ENCODE results near the gene MAGEC1. TPM values are rescaled to one million over a fixed set of nuclear protein-coding genes. Genes with fewer than 3 reads are reported as not detected.

Gene MAGEC1
- polyA plus RNA-seq, 1 donor (not counting 4 experiments of a cell fraction or from before 2014, with no cell fraction given): not detected

- no peak for FAIRE-seq
- H3K4me2 ChIP-seq (ENCODE audit: control insufficient read depth, extremely low read depth, insufficient read depth, low read depth, low read length): no peak overlapping the region
- no peaks in the 10 kb centered on the region for H3K27me3 ChIP-seq (ENCODE audit: control insufficient read depth, extremely low read depth, insufficient read depth, low read length)
- H3K4me3 ChIP-seq (ENCODE audit: control insufficient read depth in 2 of 3, extremely low read depth in 1 of 3, insufficient read depth in 2 of 3, low read depth in 1 of 3, low read length in 3 of 3): no peak overlapping the region
- H3K9me1 ChIP-seq (ENCODE audit: control insufficient read depth, extremely low read depth, insufficient read depth, low read length): no peaks in the 10 kb centered on the region
- no peaks in the 10 kb centered on the region for H4K20me1 ChIP-seq (ENCODE audit: control insufficient read depth, extremely low read depth, insufficient read depth, low read length)
- dilution Hi-C loops (cut with MboI; ENCODE audit: extremely low pct_ligation_motif_present, low sequenced_read_pairs): no loop called here
- TF ChIP-seq, protein P1, sequence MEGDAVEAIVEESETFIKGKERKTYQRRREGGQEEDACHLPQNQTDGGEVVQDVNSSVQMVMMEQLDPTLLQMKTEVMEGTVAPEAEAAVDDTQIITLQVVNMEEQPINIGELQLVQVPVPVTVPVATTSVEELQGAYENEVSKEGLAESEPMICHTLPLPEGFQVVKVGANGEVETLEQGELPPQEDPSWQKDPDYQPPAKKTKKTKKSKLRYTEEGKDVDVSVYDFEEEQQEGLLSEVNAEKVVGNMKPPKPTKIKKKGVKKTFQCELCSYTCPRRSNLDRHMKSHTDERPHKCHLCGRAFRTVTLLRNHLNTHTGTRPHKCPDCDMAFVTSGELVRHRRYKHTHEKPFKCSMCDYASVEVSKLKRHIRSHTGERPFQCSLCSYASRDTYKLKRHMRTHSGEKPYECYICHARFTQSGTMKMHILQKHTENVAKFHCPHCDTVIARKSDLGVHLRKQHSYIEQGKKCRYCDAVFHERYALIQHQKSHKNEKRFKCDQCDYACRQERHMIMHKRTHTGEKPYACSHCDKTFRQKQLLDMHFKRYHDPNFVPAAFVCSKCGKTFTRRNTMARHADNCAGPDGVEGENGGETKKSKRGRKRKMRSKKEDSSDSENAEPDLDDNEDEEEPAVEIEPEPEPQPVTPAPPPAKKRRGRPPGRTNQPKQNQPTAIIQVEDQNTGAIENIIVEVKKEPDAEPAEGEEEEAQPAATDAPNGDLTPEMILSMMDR (optimal IDR thresholded peaks at IDR 0.05 in 1 of 3, IDR thresholded peaks at IDR 0.05 in 1 of 3, conservative IDR thresholded peaks at IDR 0.05 in 1 of 3; ENCODE audit: extremely low read depth in 1 of 3, insufficient read depth in 2 of 3, low read length in 3 of 3): no peak
- no peaks in the 10 kb centered on the region for H3K4me1 ChIP-seq (ENCODE audit: control insufficient read depth, extremely low read depth, insufficient read depth, low read length)
- H3K36me3 ChIP-seq (ENCODE audit: control insufficient read depth in 2 of 2, extremely low read depth in 1 of 2, insufficient read depth in 2 of 2, low read length in 2 of 2): no peaks in the 10 kb centered on the region
- no peaks in the 10 kb centered on the region for H3K9me3 ChIP-seq (ENCODE audit: control insufficient read depth, low read depth, low read length)
- no peak overlapping the region for H3K27ac ChIP-seq (ENCODE audit: control insufficient read depth, insufficient read depth, low read length)
- no peaks in the 10 kb centered on the region for H3K79me2 ChIP-seq (ENCODE audit: control insufficient read depth, insufficient read depth, low read length)
- no peak overlapping the region for H2AFZ ChIP-seq (ENCODE audit: control insufficient read depth, low read length)
- no peak for DNase-seq (ENCODE audit: low read depth, low spot score)
- H3K9ac ChIP-seq (ENCODE audit: control insufficient read depth, extremely low read depth, insufficient read depth, low read length): no peak overlapping the region
Observed at GRCh38 chrX:141897690-141898089, 6.0 kb upstream of the MAGEC1 start.

DNA sequence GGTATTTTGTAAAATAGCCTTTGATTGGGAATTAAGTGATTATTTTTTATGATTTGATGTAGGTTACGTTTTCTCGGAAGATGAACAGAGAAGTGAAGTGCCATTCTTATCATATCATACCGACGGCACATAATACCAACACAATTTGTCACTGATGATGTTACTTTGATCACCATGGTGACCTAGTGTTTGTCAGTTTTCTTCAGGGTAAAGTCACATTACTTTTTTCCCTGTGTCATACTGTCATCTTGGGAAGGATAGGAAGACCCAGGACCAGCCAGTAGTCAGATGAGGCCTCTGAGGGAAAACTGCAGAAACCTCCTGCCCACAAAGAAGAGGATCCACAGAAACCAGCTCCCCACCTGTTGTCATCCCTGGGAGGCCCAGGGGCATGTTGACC lies 1.3 kb upstream of the MAGEC1 start:
- H3K79me2 ChIP-seq (ENCODE audit: control insufficient read depth, insufficient read depth, low read length): no peaks in the 10 kb centered on the region
- no peaks in the 10 kb centered on the region for H3K27me3 ChIP-seq (ENCODE audit: control insufficient read depth, extremely low read depth, insufficient read depth, low read length)
- H3K9me1 ChIP-seq (ENCODE audit: control insufficient read depth, extremely low read depth, insufficient read depth, low read length): no peaks in the 10 kb centered on the region
- FAIRE-seq (no peak), DNase-seq (ENCODE audit: low read depth, low spot score) (no peak)
- H3K36me3 ChIP-seq (ENCODE audit: control insufficient read depth in 2 of 2, extremely low read depth in 1 of 2, insufficient read depth in 2 of 2, low read length in 2 of 2): no peaks in the 10 kb centered on the region
- no peak overlapping the region for H3K27ac ChIP-seq (ENCODE audit: control insufficient read depth, insufficient read depth, low read length)
- TF ChIP-seq EZH2 (IDR thresholded peaks at IDR 0.05; ENCODE audit: low read length): no peak
- TF ChIP-seq, protein P1 (optimal IDR thresholded peaks at IDR 0.05 in 1 of 3, IDR thresholded peaks at IDR 0.05 in 1 of 3, conservative IDR thresholded peaks at IDR 0.05 in 1 of 3; ENCODE audit: extremely low read depth in 1 of 3, insufficient read depth in 2 of 3, low read length in 3 of 3): no peak
- dilution Hi-C loops (cut with MboI; ENCODE audit: extremely low pct_ligation_motif_present, low sequenced_read_pairs): no loop called here
- no peak overlapping the region for H3K9ac ChIP-seq (ENCODE audit: control insufficient read depth, extremely low read depth, insufficient read depth, low read length)
- H3K4me3 ChIP-seq (ENCODE audit: control insufficient read depth in 2 of 3, extremely low read depth in 1 of 3, insufficient read depth in 2 of 3, low read depth in 1 of 3, low read length in 3 of 3): no peak overlapping the region
- no peak overlapping the region for H3K4me2 ChIP-seq (ENCODE audit: control insufficient read depth, extremely low read depth, insufficient read depth, low read depth, low read length)
- no peaks in the 10 kb centered on the region for H3K4me1 ChIP-seq (ENCODE audit: control insufficient read depth, extremely low read depth, insufficient read depth, low read length)
- no peak overlapping the region for H2AFZ ChIP-seq (ENCODE audit: control insufficient read depth, low read length)
- H3K9me3 ChIP-seq (ENCODE audit: control insufficient read depth, low read depth, low read length): no peaks in the 10 kb centered on the region
- no peaks in the 10 kb centered on the region for H4K20me1 ChIP-seq (ENCODE audit: control insufficient read depth, extremely low read depth, insufficient read depth, low read length)
